HL-60/S4 treated with retinoic acid at 250 ng/mL for 4 days and 3 days (cell line): ENCODE data around the gene ESYT3.
"Not testable (repeated sequence)": the region's sequence is repeated elsewhere in the genome, so short reads cannot be mapped to it uniquely, and the experiment has no call there.

Source experiments
- in situ Hi-C: fragments of 300-500 bp; cut with MboI; formaldehyde crosslinking; loops from 2 replicates; pipeline ENCODE4 v1.7.0; 2022; ENCODE audit warnings: low sequenced_read_pairs

ESYT3 gene

GRCh38 chr3:138441256-138441655, 6.8 kb downstream of the ESYT3 start:
- in situ Hi-C loops, result no loop called here

GRCh38 chr3:138441742-138442141, 7.3 kb downstream of the ESYT3 start:
- in situ Hi-C loops, result no loop called here

- in situ Hi-C loops, result no loop called here
Measured at GRCh38 chr3:138442433-138442832, 8.0 kb downstream of the ESYT3 start.

GRCh38 chr3:138443091-138443490, 8.7 kb downstream of the ESYT3 start:
- in situ Hi-C loops, result no loop called here

- in situ Hi-C loops, result no loop called here
Measured at GRCh38 chr3:138443521-138444503, 9.4 kb downstream of the ESYT3 start.

GRCh38 chr3:138445236-138445635, 10.8 kb downstream of the ESYT3 start:
- in situ Hi-C loops, result no loop called here

- in situ Hi-C loops, result no loop called here
Measured at GRCh38 chr3:138445654-138446053, 11.2 kb downstream of the ESYT3 start.

GRCh38 chr3:138448631-138449030, 14.2 kb downstream of the ESYT3 start:
- in situ Hi-C loops, result no loop called here

- in situ Hi-C loops, result no loop called here
Measured at GRCh38 chr3:138449490-138449889, 15.1 kb downstream of the ESYT3 start.

GRCh38 chr3:138450181-138450580, 15.8 kb downstream of the ESYT3 start:
- in situ Hi-C loops, result no loop called here

GRCh38 chr3:138450704-138451424, 16.4 kb downstream of the ESYT3 start:
- in situ Hi-C loops, result no loop called here

- in situ Hi-C loops, result no loop called here
Measured at GRCh38 chr3:138451595-138452162, 17.3 kb downstream of the ESYT3 start.

GRCh38 chr3:138452436-138452835, 18.0 kb downstream of the ESYT3 start:
- in situ Hi-C loops, result no loop called here

GRCh38 chr3:138453940-138454339, 19.5 kb downstream of the ESYT3 start:
- in situ Hi-C loops, result not testable (repeated sequence)

GRCh38 chr3:138455801-138456716, 21.6 kb downstream of the ESYT3 start:
- in situ Hi-C loops, result no loop called here

- in situ Hi-C loops, result no loop called here
Measured at GRCh38 chr3:138456961-138457862, 22.8 kb downstream of the ESYT3 start.

GRCh38 chr3:138457863-138458735, 23.7 kb downstream of the ESYT3 start:
- in situ Hi-C loops, result no loop called here

GRCh38 chr3:138458774-138459499, 24.5 kb downstream of the ESYT3 start:
- in situ Hi-C loops, result no loop called here
